ENCODE results near the gene CD80.
"Not testable (repeated sequence)": the region's sequence is repeated elsewhere in the genome, so short reads cannot be mapped to it uniquely, and the experiment has no call there.

The CD80 gene

DNA sequence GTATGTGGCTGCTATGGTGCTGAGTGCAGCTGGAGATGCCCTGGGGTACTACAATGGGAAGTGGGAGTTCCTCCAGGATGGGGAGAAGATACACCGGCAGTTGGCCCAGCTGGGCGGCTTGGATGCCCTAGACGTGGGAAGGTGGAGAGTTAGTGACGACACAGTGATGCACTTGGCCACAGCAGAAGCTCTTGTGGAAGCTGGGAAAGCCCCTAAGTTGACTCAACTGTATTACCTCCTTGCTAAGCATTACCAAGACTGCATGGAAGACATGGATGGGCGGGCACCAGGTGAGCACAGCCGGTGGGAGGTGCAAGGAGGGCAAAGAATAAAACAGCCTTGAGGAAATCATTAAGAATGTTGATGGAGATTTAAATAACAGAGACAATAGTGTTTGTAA, 22.8 kb upstream of the CD80 start:
- peak; percentile 59 to 73 (median 66) for DNase-seq

DNA sequence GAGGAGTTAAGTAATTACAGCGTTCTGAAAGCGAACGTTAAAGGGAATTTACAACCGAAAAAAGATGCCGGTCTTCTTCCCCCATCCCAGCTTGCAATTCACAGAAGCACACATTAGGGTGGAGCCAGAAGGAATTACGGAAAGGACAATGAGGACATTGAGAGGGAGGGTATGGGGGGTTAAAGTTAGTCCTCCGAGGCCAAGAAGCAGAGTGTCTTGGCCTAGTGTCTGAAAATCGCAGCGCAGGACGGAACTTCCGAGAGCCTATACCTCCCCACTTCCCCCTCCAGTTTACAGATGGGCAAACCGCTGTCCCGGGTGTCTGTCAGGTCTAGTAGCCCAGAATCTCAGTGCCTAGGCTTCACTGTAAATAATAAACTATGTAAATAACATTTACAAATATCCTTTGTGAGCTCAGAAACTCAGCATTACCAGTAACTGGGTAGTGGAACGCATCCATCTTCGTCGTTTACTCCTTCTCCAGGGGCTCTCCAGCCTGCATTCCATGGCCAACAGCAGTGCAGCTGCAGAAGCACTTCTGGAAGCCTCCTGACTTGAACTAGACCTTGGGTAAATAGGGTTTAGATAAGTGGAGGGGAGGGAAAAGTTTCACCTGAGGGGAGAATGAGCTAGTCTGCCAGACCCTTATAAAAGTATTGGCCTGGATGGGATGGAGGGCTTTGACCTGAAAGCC, 20.8 kb upstream of the CD80 start:
- peak; percentile 73 to 83 (median 78) for DNase-seq

- DNase-seq: peak; percentile 72 to 91 (median 82)
Observed at GRCh38 chr3:119579366-119580066, 20.1 kb upstream of the CD80 start, which contains the start of gene ADPRH. Gene ADPRH, plus strand, starts transcription at chr3:119579492. Its CDS starts 2,678 bp downstream, at chr3:119582170.

DNA sequence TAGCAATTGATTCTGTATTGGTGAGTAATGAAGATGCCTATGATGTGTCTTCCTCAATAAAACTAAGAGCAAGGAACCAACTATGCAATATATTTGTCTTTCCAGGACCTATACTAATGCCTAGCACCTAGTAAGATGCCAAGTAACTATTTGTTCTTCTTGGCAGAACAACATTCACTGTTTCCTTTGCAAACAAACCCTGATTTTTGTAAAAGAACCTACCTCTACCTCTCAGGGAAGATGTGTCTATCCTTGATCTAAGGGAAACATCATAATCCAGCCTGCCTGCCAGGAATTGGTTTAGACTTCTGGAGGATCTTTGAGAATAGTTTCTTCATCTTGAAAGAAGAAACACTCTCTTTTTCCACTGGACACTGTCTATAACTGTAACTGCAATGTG, 16.1 kb upstream of the CD80 start:
- DNase-seq: no peak

- no peak for DNase-seq
Observed at GRCh38 chr3:119571688-119572087, 12.3 kb upstream of the CD80 start.

GRCh38 chr3:119571230-119571629, 11.8 kb upstream of the CD80 start:
- DNase-seq: no peak

DNA sequence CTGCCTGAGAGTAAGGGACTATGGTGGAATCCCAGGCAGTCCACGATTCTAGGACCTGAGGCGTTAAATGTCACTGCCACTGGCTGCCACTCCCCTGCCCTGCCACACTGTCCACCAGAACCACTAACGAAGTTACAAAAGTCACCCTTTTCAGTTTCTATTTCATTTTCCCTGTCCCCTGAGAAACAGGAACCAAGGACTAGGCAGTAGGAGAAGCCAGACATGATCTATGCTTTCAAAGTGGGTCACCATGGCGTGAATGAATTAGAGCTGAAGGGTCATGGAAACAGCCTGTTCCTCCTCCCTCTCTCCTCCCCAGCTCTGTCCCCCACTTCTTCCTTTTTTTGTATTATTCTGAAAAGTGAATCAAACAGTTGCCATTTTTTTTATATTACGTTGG, 10.8 kb upstream of the CD80 start:
- DNase-seq: peak; percentile 80 to 96 (median 90)

GRCh38 chr3:119569156-119569555, 9.7 kb upstream of the CD80 start:
- DNase-seq: peak in 1 of 4 experiments; percentile 28

DNA sequence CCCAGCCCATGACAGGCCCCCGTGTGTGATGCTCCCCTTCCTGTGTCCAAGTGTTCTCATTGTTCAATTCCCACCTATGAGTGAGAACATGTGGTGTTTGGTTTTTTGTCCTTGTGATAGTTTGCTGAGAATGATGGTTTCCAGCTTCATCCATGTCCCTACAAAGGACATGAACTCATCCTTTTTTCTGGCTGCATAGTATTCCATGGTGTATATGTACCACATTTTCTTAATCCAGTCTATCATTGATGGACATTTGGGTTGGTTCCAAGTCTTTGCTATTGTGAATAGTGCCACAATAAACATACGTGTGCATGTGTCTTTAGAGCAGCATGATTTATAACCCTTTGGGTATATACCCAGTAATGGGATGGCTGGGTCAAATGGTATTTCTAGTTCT, 3.9 kb upstream of the CD80 start:
- DNase-seq: not testable (repeated sequence)

DNA sequence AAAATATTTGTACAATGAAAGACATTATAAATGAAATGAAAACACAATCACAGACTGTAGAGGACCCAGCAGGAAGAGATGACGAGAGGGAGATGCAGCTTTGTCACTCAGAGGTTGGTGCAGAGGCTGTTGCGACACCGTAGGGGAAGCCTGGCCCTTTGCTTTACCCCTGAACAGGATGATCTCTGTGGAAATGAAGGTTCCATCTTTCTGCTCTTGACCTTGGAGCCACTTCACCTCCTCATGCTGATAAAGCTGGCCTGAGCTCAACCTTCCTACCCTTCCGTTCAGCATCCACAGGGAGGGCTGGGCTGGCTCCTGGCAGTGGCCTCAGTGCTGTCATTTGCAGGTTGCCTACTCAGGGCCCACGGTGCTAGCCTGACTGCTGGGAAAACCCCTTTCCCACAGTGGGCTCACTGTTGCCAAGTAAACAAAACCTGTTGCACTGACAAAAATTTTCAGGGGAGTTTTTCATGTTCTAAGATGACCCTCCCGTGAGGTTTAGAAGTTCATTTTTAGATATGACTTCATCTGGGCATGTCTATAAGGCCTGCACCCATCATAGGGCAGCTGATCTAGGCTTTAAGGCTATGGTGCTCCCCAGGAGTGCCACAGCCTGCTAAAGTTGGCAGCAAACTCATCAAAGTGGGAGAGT, 3.0 kb upstream of the CD80 start:
- peak; percentile 68 to 83 (median 76) for DNase-seq

DNA sequence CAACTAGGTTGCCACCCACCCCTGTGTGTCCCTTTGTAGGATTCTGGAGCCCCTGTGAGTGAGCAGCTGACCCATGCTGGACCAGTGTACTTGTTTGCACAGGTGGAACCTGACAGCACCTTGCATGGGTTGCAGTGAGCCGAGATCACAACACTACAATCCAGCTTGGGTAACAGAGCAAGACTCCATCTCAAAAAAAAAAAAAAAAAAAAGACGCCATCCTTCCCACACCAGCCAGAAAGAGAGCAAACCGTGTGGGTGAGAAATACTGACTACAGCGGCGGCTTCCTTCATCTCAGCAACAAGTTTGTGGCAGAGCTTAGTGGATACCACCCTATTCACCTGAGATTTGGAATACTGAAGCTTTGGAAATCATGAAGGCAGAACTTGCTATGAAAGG, 746 bp upstream of the CD80 start:
- no peak for DNase-seq

DNA sequence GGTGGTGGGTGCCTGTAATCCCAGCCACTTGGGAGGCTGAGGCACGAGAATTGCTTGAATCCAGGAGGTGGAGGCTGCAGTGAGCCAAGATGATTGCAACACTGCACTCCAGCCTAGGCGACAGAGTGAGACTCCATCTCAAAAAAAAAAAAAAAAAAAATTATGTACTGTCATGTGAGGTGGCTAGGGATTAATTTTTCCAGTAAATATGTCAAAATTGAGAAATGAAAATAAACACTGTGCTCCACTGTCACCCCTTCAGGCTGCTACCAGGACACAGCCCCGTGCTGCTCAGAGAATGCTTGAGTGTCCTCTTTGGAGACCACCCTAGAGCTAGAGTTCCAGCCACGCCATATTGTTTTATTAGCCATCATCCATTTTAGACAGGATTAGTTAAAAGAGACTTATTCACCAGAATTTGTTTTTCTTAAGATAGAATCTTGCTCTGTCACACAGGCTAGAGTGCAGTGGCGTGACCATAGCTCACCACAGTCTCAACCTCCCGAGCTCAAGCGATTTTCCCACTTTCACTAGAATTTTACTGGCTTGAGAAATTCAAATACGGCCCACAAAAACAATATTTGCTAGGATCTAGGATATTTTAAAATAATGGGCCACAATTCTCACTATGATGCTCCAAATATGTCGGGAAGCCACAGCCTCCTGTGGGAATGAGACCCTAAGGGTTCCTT, 642 bp downstream of the CD80 start:
- no peak for DNase-seq

DNA sequence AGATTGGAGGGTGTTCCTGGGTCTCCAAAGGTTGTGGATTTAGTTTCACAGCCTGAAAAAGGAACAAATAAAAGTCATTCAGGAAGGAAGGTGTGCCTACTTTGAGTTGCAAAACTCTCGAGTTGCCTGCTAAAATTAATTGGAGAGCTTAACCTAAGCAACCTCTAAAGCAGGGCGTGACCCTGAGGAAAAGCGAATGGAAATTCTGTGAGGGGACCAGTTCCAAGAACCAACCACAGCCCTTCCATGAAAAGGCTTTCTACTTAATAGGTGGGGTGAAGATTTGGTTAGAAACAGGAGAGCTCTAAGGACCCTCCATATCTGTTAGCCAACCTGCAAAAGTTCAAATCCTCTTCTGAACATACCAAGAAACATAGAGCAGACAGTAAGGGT, 1.5 kb downstream of the CD80 start:
- no peak for DNase-seq

DNA sequence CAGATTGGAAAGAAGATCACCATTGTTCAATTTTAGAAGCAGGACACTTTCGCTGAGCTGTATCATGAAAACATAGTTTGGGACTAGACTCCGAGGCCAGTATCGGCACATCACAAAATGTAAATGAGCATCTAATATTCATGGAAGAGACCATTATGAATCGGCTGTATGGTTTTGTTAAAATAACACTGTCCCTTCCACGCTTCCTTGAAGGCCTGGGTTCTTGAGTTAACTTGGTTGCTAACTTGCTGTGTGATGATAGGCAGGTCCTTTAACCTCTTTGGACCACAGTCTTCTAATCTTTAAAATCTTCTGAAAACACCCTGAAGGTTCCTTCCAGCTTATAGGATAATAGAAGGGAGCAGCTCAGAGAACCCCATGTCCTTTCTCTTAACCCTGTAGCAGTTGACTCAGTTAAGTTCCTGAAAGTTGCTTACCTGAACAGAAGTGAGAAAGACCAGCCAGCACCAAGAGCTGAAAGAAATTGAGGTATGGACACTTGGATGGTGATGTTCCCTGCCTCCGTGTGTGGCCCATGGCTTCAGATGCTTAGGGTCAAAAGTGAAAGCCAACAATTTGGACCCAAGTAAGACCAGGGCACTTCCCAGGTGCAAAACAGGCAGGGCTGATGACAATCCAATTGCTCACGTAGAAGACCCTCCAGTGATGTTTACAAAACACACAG, 2.1 kb downstream of the CD80 start:
- DNase-seq: no peak

- no peak for DNase-seq
Observed at GRCh38 chr3:119555929-119556328, 3.5 kb downstream of the CD80 start.

GRCh38 chr3:119555309-119555735, 4.1 kb downstream of the CD80 start:
- DNase-seq: peak; percentile 83 to 92 (median 85)

DNA sequence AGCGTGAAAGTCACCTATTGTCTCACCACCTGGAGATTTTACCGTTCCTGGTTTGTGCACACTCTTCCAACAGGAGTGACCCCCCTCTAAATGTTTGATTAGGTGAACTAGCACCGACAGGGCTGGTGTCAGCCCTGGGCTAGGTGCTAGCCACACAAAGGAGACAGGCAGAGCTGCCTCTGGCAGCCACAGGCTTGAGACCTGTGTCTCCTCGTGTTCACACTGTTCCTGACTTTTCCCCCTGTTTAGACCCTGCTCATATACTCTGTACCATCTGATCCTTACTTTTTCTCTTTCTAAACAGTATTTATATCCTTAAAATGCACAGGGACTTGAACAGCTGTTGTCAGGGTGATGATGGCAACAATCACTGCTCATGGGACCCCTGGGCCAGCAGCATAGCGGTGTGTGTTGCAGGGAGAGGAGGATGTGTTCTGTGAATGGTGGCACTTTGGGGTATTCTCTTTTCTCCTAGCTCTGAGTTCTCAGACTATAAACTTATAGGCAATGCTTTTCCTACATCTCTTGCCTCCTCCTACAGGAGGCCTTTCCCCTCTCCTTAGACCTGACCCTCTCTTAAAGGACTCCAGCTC, 5.5 kb downstream of the CD80 start:
- no peak for DNase-seq

DNA sequence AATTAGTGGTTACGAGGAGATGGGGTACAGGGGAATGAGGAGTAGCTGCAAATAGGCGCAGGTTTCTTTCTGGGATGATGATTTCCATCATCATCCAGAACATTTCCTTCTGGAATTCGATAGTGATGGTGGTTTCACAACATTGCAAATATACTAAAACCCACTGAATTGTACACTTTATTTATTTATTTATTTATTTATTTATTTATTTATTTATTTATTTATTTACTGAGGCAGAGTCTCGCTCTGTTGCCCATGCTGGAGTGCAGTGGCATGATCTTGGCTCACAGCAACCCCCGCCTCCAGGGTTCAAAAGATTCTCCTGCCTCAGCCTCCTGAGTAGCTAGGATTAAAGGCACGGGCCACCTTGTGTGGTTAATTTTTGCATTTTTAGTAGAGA, 6.5 kb downstream of the CD80 start:
- DNase-seq: not testable (repeated sequence)

- DNase-seq: no peak
Observed at GRCh38 chr3:119551598-119551997, 7.8 kb downstream of the CD80 start.

GRCh38 chr3:119550192-119550910, 9.1 kb downstream of the CD80 start:
- no peak for DNase-seq

GRCh38 chr3:119548341-119548740, 11.1 kb downstream of the CD80 start:
- DNase-seq: peak in 3 of 4 experiments; percentile 12 to 37 (median 26)
